Gastroesophageal sphincter (tissue), 3 donors: ENCODE results near the gene GCNT1.

ENCODE experiments used
- EP300 ChIP-seq: sonication (generic); formaldehyde crosslinking; IDR thresholded peaks from one replicate; pipeline ENCODE4 v1.6.1; 2017; ENCODE audit warnings: antibody characterized with exemption, mild to moderate bottlenecking
- POLR2AphosphoS5 ChIP-seq: sonication (generic); formaldehyde crosslinking; IDR thresholded peaks from one replicate; pipeline ENCODE4 v1.6.1; 2017; ENCODE audit warnings: antibody characterized with exemption
- TF ChIP-seq, protein P1 (sequence below), 4 experiments: fragments of 200-600 bp in 2 of 4; fragments of 450-650 bp in 2 of 4; sonication (generic) in 1 of 4; IDR thresholded peaks; one replicate each; pipeline ENCODE4 v1.5.1; 2017 to 2019; ENCODE audit warnings: antibody characterized with exemption in 4 of 4, mild to moderate bottlenecking in 2 of 4, moderate library complexity in 2 of 4

- TF ChIP-seq, protein P1, sequence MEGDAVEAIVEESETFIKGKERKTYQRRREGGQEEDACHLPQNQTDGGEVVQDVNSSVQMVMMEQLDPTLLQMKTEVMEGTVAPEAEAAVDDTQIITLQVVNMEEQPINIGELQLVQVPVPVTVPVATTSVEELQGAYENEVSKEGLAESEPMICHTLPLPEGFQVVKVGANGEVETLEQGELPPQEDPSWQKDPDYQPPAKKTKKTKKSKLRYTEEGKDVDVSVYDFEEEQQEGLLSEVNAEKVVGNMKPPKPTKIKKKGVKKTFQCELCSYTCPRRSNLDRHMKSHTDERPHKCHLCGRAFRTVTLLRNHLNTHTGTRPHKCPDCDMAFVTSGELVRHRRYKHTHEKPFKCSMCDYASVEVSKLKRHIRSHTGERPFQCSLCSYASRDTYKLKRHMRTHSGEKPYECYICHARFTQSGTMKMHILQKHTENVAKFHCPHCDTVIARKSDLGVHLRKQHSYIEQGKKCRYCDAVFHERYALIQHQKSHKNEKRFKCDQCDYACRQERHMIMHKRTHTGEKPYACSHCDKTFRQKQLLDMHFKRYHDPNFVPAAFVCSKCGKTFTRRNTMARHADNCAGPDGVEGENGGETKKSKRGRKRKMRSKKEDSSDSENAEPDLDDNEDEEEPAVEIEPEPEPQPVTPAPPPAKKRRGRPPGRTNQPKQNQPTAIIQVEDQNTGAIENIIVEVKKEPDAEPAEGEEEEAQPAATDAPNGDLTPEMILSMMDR (IDR thresholded peaks at IDR 0.05): no peak
- no peak for TF ChIP-seq POLR2AphosphoS5
- no peak for TF ChIP-seq EP300
Measured at GRCh38 chr9:76542360-76542759, 83.4 kb downstream of the GCNT1 start.
